Femur (tissue), 1 donor: ENCODE results near the gene PCBP3.
"Not testable (repeated sequence)": the region's sequence is repeated elsewhere in the genome, so short reads cannot be mapped to it uniquely, and the experiment has no call there.

Source experiments
- DNase-seq: peaks from one replicate; pipeline ENCODE4 v3.0.0-alpha.2; 2017

The PCBP3 gene

DNA sequence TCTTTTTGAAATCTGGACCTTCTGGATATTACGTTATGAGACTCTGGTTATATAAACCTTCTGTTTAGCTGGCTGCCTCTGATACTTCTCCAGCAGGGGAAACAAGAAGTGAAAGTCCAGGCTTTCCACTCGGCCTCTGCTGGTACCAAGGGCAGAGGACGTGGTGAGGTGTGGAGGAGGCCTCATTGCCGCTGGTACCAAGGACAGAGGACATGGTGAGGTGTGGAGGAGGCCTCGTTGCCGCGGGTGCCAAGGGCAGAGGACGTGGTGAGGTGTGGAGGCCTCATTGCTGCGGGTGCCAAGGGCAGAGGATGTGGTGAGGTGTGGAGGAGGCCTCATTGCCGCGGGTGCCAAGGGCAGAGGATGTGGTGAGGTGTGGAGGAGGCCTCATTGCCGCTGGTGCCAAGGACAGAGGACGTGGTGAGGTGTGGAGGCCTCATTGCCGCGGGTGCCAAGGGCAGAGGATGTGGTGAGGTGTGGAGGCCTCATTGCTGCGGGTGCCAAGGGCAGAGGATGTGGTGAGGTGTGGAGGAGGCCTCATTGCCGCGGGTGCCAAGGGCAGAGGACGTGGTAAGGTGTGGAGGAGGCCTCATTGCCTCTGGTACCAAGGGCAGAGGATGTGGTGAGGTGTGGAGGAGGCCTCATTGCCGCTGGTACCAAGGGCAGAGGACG lies 242.5 kb downstream of the PCBP3 start:
- not testable (repeated sequence) for DNase-seq

DNA sequence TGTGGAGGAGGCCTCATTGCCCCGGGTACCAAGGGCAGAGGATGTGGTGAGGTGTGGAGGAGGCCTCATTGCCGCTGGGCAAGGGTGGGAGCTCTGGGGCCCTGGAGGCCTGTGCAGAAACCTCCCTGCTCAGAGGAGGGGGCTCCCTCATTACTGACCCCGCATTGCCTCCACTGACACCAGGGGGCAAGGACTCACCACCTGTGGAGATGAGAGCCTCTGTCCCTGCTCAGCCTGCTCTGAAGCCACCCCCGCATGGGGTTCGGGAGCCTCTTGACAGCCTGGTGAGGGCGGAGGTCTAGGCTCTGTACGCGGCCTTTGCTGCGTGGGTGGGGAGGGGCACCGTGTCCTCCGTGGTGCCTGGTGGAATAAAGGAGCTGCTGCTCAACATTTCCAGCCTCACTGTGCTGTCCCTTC lies 243.1 kb downstream of the PCBP3 start:
- DNase-seq, result no peak

GRCh38 chr21:45887120-45887611 lies 243.6 kb downstream of the PCBP3 start:
- peak; percentile 74 for DNase-seq

DNA sequence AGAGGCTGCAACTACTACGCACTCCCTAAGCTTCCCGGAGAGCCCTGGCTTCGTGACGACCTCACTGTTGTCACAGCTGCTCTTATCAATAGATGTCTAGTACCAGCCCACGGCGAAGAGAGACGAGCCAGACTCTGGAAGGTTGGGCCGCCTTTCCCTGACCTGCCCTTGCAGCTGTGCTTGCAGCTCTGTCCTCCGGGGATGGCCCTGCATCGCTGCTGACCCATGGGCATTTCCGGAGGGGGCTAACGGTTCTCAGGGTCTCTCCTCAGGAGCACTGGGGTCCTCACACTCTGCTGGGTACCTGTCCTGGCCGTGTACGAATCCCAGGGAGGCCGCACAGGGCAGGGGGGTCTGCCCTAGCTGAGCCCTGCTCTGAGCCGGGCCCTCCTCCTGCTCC lies 244.3 kb downstream of the PCBP3 start:
- DNase-seq, result no peak

GRCh38 chr21:45888386-45889009 lies 245.0 kb downstream of the PCBP3 start:
- DNase-seq, result no peak

GRCh38 chr21:45889256-45889655 lies 245.7 kb downstream of the PCBP3 start:
- no peak for DNase-seq

- DNase-seq, result peak; percentile 69
Measured at GRCh38 chr21:45889961-45890360, 246.4 kb downstream of the PCBP3 start.

GRCh38 chr21:45891388-45892155 lies 248.0 kb downstream of the PCBP3 start:
- DNase-seq, result no peak

DNA sequence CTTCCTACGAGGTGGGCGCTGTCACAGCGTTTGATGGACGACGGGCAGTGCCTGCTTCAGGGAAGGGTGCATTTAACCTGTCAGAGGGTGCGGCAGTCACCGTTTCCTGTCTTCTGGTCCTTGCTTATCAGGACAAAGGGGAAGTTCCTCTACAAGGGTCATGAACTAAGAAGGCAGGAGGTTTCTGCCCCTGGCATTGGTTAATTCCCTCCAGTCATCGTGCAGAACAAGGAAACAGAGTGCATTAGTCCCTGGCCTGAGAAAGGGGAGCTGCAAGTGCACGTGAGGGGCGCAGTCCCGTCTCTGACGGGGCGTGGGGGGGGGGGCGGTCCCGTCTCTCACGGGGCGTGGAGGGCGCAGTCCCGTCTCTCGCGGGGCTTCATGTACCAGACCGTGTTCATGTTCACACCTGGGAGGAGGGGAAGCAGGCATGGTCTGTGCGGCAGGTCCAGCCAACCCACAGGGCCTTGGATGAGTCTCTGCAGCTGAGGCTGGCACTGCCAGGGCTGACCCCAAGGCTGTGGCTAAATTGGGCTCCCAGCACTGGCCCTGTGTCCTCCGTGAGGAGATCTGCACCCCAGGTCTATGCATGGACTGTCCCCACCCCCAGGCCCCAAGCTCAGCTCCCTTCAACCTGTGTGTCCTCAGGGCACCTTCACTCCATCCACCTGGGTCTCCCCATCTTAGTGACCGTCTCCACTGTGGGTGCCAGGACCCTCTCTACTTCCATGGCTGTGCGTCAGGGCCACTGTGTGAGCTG lies 248.8 kb downstream of the PCBP3 start:
- no peak for DNase-seq

GRCh38 chr21:45892916-45893739 lies 249.6 kb downstream of the PCBP3 start:
- DNase-seq, result no peak

GRCh38 chr21:45893740-45894449 lies 250.4 kb downstream of the PCBP3 start:
- DNase-seq, result no peak

DNA sequence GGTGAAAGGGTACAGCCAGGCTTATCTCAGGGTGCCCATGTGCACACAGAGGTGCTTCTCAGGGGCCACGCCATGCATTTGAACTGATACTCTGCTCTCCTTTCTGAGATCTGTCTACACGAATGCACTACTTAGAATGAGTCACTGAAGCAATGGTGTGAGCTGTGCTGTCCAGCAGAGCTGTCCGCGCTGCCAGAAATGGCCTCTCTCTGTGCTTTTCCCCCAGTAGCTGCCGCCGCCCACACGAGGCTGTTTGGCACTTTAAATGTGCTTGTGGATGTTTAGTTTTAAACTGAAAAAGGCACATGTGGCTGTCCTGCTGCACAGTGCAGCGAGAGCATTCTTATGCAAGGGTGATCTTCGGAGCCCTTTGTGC lies 250.9 kb downstream of the PCBP3 start:
- DNase-seq, result peak; percentile 80

DNA sequence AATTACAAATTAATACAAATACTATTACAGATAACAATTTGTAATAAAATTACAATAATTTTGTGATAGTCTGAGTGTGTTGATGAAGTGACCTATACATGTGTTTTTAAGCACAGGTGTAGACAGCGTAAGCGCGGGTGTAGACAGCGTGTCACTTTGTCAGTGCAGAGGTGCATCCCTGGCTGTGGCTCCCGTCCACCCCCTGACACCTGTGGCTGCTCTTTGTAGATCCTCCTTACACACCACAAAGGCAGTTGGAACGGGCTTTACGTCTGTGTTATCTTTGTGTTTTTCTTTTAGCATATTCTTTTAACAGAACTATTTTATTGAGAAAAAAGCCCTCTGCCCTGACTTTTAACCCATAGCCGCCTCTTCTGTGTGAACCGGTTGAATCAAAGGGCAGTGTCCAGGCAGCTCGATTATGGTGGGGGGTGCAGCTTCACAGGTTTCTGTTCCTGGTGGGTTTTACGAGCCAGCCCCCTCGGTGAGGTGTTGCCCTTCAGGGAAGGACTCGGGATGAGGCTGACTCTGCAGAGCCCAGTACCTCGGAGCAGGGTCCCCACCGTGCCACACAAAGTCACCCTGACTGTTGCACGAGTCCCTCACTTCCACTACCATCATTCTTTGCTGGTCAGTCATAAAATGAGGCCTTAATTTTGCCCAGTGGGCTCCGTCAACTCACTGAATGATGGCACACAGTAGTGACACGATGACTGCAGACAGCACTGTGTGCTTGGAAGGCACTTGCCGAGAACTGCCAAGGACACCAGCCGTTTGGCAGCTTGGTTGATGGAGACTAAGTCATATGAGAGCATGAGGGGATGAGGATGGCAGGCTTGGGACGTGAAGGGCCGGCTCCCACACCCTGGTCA lies 251.6 kb downstream of the PCBP3 start:
- DNase-seq, result no peak

- no peak for DNase-seq
Measured at GRCh38 chr21:45895778-45896370, 252.3 kb downstream of the PCBP3 start.

- DNase-seq, result not testable (repeated sequence)
Measured at GRCh38 chr21:45896431-45896830, 252.9 kb downstream of the PCBP3 start.

DNA sequence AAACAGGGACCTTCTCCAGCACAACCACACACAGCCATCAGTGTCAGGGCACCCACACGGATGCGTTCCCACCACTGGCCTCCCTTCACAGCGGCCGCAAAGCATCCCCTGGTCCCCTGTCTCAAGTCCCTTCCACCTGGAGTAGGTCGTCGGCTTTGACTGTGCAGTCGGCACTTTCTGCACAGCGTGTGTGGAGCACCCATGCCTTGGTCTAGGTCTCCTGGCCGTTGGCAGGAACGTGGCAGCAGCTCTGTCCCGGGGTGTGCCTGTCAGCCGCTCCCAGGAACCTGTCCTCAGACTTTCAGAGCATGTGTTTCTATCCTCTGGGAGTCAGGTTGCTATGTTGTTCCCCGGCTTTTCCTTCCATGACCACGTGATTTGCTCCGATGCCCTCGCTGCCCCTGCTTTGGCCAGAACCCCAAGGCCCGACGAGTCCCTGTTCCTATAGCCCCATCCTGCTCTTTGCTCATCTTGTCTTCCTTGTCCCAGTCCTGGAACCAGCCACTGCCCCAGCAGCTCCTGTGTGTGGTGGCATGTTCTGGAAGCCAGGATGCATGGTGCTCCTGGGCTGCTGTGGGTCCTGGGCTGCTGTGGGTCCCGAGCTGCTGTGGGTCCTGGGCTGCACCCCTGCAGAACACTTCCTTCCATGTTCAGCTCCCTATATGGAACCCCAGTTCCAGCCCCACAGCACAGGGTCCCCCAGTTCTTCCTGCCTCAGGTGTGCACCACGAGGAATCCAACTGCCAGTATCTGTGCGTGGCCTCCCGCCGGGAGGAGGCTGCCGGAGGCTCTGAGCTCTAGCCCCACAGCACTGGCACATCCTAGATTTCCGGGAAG lies 253.9 kb downstream of the PCBP3 start:
- DNase-seq, result no peak

DNA sequence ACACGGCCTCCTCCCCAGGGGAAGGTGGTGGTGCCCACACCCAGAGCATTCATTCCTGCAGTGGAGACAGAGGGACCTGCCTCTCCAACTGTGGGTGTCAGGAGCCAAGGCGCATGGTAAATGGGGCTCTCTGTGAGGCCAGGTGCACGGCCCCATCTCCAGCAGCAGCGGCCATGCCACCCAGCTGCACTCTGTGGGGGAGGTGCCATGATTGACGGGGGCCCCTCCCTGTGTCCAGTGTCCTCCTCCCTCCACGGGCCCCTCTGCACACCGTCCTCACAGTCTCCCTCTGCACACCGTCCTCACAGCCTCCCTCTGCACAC lies 254.5 kb downstream of the PCBP3 start:
- DNase-seq, result no peak

GRCh38 chr21:45898781-45899180 lies 255.3 kb downstream of the PCBP3 start:
- no peak for DNase-seq

GRCh38 chr21:45899317-45900033 lies 255.9 kb downstream of the PCBP3 start:
- no peak for DNase-seq
